ENCODE results near the gene JAZF1.

- no peak for TF ChIP-seq POLR2A (IDR thresholded peaks at IDR 0.05; ENCODE audit: low read depth, low read length)
- no peak for TF ChIP-seq SMC3 (IDR thresholded peaks at IDR 0.05; ENCODE audit: low read depth, low read length)
- no peak for TF ChIP-seq CTCF (conservative IDR thresholded peaks at IDR 0.05; ENCODE audit: low read depth, low read length)
- no peak for TF ChIP-seq FOS (IDR thresholded peaks at IDR 0.05; ENCODE audit: low read depth, low read length)
- no peak for TF ChIP-seq MAFK (IDR thresholded peaks at IDR 0.05; ENCODE audit: low read depth, low read length)
- no peak for TF ChIP-seq BHLHE40 (IDR thresholded peaks at IDR 0.05; ENCODE audit: low read depth, low read length)
- TF ChIP-seq USF2 (IDR thresholded peaks at IDR 0.05; ENCODE audit: low read depth, low read length) = no peak
- TF ChIP-seq CEBPB (IDR thresholded peaks at IDR 0.05; ENCODE audit: low read depth, low read length) = no peak
- TF ChIP-seq CHD1 (IDR thresholded peaks at IDR 0.05; ENCODE audit: low read depth, low read length) = no peak
- TF ChIP-seq RCOR1 (IDR thresholded peaks at IDR 0.05; ENCODE audit: insufficient replicate concordance, low read length) = no peak
These were observed 68.1 kb downstream of the JAZF1 start for GRCh38 chr7:28112467-28112866.

All from IMR-90 (cell line).